GM12865 (cell line): ENCODE measurements around the gene ZBTB49.

Experiments
- DNase-seq: peaks from one replicate; pipeline ENCODE4 v3.0.0; 2010; ENCODE audit warnings: low read depth
- H3K4me3 ChIP-seq: 2 replicates; pipeline ENCODE4 v1.5.1; 2011; ENCODE audit warnings: mild to moderate bottlenecking, low read depth, low read length, control low read depth
- CTCF ChIP-seq: IDR thresholded peaks from 2 replicates; pipeline ENCODE4 v1.5.1; 2011; ENCODE audit warnings: low read length, control low read depth, low read depth, inconsistent platforms; ENCODE audit not compliant: insufficient read depth; ENCODE audit errors: missing control alignments

The ZBTB49 gene

GRCh38 chr4:4349867-4350266, 59.8 kb downstream of the ZBTB49 start:
- no peak overlapping the region for H3K4me3 ChIP-seq
- DNase-seq, result no peak
- TF ChIP-seq CTCF, result no peak

- TF ChIP-seq CTCF, result no peak
- no peak overlapping the region for H3K4me3 ChIP-seq
- no peak for DNase-seq
Observed at GRCh38 chr4:4350909-4351308, 60.9 kb downstream of the ZBTB49 start.

GRCh38 chr4:4355302-4355701, 65.3 kb downstream of the ZBTB49 start:
- no peak for TF ChIP-seq CTCF

GRCh38 chr4:4356106-4357041, 66.3 kb downstream of the ZBTB49 start:
- no peak overlapping the region for H3K4me3 ChIP-seq
- TF ChIP-seq CTCF, result no peak
- no peak for DNase-seq

More at GRCh38 chr4:4355302-4355701, 65.3 kb downstream of the ZBTB49 start:
- DNase-seq, result no peak
- no peak overlapping the region for H3K4me3 ChIP-seq

- TF ChIP-seq CTCF, result no peak
- H3K4me3 ChIP-seq, result no peak overlapping the region
- DNase-seq, result no peak
Observed at GRCh38 chr4:4358093-4358854, 68.2 kb downstream of the ZBTB49 start.

- H3K4me3 ChIP-seq, result no peak overlapping the region
- TF ChIP-seq CTCF, result no peak
- no peak for DNase-seq
Observed at GRCh38 chr4:4361883-4362282, 71.8 kb downstream of the ZBTB49 start.
